HT-29 (cell line): ENCODE data around the gene ARL6IP4. TPM values are rescaled to one million over a fixed set of nuclear protein-coding genes. Genes with fewer than 3 reads are reported as not detected.

Experiments
- DNase-seq: peaks from one replicate; pipeline ENCODE4 v3.0.0-alpha.2; 2015; ENCODE audit warnings: low spot score
- total RNA-seq: library from RNA; depleted of rRNA; stranded (reverse); fragments of >200 nt; shearing (Covaris generic); gene quantifications from 2 replicates; pipeline ENCODE4 v1.2.3, GENCODE V29; 2014

ARL6IP4 gene
- total RNA-seq, 1 experiment from 2014 or later, result 184 TPM

DNA sequence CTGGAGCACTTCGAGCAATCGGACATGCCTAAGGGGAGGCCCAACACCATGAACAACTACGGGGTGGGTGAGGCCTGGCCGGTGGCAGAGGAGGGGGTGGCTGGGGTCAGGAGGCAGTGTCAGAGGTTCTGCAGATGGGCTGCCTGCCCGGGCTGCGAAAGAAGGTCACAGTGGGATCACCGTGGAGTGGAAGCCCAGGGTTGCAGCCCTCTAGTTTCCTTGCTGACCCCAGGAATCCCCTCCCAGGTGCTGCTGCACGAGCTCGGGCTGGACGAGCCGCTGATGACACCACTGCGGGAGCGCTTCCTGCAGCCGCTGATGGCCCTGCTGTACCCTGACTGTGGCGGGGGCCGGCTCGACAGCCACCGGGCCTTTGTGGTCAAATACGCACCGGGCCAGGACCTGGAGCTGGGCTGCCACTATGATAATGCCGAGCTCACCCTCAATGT, 1.9 kb upstream of the ARL6IP4 start:
- DNase-seq, result no peak

DNA sequence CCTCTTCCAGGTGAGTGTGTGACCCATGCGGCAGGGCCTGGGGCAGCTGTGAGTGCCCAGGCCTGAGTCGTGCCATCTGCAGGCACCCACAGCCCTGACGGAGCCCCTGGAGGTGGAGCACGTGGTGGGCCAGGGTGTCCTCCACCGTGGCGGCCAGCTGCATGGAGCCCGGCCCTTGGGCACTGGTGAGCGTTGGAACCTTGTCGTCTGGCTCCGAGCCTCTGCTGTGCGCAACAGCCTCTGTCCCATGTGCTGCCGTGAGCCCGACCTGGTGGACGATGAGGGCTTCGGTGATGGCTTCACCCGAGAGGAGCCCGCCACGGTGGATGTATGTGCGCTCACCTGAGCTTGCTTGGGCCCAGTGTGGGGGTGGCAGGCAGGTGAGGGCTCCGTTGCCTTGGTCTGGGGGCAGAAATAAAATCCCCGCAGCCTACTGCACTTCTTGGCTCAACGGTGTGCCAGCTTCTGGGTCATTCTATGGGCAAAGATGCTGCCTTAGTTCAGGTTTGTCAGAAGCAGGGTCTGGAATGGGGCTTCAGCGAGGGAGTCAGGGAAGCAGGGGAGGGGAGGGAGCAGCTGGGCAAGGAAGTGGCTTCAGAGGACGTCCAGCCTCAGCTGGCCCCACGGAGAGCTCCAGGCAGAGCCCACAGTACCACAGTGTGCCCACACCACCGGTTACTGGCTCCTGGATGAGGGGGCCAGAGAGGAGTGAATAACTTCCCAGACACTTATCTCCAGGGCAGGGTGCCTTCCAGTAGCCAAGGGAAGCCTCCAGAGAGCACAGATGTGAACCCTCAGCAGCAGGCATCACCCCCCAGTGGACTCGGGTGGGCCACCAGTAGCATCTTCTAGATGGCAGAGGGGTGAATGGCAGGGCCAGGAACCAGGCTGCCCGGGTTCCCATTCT, 1.2 kb upstream of the ARL6IP4 start:
- no peak for DNase-seq

DNA sequence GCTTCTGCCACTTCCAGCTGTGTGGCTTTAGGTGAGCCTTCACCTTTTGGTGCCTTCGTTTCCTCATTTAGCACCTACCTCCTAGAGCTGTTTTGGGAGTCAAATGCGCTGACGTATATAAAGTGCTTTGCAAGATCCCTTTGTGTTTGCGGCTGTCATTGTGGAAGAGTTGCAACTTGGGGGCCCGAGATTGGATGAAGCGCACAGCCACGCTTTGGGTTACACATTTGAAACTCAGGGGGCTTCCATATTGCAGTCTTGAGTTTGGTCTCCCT, 636 bp upstream of the ARL6IP4 start:
- peak; percentile 27 for DNase-seq

DNA sequence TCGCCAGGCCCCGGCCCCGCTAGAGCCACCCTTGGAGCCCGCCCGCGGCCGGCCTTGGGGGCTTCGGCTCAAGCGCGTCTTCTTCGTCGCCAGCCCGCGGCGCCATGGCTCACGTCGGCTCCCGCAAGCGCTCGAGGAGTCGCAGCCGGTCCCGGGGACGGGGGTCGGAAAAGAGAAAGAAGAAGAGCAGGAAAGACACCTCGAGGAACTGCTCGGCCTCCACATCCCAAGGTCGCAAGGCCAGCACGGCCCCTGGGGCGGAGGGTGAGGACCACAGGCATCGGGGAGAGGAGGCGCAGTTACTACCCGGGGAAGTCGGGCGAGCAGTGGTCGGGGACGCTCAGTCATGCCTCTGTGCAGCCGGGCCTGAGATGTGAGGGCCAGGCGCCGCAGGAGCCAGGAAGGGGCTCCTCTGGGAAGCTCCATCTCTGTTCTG, 573 bp downstream of the ARL6IP4 start:
- peak; percentile 37 for DNase-seq

DNA sequence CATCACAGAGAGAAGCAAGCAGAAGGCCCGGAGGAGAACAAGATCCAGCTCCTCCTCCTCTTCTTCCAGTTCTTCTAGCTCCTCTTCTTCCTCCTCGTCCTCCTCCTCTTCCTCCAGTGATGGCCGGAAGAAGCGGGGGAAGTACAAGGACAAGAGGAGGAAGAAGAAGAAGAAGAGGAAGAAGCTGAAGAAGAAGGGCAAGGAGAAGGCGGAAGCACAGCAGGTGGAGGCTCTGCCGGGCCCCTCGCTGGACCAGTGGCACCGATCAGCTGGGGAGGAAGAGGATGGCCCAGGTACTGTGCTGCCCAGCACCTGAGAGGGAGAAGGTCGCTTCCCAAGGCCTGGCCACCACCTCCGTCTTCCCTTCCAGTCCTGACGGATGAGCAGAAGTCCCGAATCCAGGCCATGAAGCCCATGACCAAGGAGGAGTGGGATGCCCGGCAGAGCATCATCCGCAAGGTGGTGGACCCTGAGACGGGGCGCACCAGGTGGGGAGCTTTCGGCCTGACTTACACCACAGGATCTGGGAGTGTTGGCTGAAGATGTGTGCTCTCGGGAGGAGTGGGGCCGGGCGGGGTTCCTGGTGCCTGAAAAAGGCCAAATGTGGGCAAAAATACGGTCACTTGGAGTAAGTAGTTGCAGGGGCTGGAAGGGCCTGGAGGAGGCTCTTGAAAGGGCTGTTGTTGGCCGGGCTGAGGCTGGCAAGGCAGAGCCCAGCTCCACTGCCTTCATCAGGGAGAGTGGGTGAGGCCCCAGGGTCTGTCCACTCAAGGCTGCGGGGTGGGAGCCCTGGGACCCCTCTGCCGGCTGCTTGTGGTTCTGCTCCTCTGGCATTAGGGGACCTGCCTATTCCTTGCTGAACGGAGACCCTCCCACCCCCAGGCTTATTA, 1.4 kb downstream of the ARL6IP4 start:
- no peak for DNase-seq

DNA sequence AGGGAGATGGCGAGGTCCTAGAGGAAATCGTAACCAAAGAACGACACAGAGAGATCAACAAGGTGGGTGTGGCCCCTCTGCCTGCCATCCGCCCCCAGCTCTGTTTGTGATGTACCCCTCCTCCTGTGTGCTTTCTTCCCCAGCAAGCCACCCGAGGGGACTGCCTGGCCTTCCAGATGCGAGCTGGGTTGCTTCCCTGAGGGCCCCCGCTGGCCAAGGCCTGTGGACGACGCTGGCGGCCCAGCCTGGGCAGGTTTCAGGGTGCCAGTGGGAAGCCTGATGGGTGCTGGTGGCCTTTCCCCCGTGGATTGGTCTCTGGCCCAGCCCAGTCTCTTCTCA, 2.0 kb downstream of the ARL6IP4 start:
- DNase-seq, result no peak

DNA sequence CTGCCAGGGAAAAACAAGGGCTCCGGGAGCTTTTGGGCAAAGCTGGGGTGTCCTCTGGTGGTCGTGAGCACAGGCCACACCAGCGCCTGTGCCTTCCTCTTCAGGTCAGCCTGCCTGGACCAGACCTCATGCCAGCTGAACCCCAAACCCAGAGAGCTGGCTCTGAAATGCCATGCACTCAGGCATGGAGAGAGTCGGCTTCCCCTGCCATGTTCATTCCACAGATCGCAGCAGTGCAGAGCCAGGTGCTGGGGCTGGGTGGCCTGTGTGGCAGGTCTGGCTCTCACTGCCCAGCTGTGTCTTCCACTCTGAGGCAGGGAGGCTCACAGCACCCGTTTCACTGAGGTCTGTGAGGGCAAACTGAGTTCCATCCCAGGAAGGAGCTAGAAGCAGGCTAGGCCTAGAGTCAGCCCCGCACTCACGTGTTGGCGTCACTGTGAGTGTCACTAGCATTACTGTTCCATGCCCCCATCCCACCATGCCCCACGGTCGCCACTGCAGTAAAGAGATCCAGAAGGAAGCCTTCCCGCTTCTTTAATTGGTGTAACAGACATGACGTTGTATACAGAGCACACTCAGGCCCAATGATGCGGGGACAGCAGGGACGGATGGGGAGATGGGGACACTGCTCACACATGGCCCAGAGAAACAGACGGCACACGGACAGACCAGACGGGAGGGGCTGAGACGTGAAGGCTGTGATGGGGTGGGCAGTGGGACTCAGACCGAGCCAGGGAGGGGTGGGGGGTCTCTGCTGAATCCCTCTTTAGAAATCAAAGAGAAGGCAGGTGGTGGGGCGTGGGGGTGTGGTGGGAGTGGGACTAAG, 2.7 kb downstream of the ARL6IP4 start:
- no peak for DNase-seq

DNA sequence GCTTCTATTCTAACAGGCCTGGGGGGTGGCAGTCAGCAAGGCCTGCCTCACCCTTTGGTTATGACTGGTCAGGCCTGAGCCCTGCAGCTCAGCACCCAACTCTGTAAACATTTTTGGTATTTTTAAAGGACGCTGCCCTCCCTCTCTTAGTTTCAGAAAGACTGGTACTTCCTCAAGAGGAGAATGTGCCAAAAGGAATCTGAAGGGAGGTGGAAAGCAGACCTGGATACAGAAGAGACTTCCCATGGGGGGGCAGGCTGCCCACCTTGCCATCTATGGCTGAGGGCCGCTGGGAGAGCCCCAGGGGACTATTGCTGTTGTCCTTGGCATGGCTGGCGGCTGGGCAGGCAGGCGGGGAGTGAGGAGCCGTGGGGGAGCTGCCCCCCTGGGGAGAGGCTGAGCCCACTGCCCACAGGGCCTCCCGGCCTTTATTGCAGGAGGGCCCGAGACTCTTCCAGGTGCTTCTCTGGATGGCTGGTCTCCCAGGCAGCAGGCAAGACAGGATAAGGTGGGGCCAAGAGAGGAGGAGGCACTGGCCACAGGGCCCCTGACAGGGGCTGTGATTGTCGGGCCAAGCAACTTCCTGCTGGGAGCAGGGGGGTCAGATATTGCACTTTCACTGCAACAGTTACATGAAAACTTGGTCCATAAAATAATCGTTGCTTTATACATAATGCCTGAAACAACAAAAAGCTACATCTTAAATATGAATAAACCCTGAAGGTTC, 3.5 kb downstream of the ARL6IP4 start:
- no peak for DNase-seq

DNA sequence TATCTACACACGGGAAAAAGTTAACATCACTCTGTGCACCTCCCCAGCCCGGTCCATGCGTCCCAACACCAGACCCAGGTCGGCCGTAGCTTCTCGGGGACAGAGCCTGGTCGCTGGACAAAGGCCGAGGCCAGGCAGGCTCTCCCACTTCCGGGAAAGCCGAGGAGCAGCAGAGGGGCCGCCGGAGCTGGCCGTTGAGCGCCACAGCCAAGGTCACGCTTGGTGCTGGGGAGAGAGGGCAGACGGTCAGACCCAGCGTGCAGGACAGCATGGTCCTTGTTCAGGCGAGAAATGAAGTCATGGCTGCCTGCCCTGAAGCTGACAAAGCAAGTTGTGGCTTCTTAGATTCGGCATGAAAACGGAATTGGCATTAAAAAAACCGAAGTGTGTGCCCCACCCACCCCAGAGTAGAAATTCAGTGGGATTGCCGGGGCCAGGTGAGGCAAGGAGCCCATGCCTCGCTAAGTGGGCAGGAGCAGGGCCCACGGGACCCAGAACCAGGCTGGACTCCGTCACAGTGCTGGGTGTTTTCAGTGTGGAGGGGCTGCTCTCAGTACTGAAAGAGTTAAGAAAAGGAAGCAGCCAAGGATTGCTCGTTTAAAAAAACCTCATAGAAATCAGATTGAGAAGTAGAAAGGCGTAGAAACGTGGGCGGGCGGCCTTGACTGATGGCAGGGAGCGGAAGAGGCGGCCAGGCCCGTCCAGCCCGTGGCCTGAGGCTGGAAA, 4.3 kb downstream of the ARL6IP4 start:
- no peak for DNase-seq

DNA sequence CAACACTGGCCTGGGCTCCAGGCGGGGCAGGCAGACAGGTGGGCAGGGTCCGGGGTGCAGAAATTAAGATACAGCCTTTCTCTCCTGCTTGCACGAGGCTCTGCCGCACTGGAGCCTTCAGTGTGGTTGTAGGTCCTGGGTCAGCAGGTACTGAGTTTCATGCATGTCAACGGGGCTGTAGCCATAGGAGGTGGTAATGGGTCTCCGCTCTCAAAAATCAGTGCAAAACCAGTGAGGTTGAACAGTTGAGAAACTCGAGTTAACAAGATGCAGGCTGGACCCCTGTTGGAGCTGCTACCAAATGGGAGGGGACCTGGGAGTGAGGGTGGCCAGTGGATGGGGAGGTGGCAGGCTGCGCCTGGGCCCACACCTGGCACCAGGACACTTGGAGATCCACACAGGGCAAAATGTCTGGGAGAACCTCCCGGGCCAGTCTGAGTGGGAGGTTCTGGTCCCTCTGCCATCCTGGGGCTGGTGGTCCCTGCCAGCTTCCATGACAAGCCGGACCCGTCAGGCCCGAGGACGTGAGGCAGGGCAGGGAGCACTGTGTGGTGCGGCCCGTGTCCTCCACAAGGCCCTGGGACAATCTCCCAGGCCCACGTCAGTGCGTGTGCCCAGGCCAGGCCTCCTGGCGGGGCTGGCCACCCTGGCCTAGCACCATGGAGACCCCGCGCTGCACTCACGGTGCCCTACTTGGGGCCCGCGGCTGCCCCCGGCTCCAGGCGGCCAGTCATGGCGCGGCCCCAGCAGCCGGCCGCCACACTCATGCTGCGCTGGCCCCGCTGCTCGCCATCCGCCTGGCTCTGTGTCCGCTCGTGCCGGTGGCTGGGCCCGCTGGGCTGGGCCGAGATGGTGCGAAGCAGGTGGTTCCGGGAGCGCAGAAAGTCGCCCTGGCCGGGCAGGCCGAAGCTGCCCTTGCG, 5.1 kb downstream of the ARL6IP4 start:
- no peak for DNase-seq

DNA sequence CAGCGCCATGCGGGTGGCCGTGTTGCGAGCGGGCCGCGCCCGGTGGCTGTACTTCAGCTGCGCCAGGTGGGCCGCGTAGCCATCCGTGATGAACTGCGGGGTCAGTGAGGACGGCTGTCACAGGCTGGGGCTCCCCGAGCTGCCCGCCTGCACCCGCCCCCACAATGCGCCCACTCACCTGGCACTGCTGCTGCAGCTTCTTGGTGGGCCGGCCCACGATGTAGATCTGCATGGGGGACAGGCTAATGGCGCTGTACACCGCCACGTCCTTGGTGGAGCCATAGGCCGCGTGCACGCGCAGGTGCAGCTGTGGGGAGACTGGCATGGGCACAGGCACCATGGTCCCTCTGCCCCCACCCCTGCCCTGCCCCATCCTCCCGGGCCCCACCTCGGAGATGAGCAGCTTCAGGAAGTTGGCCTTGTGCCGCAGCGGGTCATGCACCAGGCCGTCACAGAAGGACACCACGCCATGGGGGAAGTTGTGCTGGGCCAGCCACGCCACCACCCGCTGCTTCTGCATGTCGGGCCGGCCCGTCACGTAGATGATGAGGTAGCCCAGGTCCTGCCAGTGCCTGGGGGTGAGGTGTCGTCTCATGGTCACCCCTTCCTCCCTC, 5.9 kb downstream of the ARL6IP4 start:
- no peak for DNase-seq

DNA sequence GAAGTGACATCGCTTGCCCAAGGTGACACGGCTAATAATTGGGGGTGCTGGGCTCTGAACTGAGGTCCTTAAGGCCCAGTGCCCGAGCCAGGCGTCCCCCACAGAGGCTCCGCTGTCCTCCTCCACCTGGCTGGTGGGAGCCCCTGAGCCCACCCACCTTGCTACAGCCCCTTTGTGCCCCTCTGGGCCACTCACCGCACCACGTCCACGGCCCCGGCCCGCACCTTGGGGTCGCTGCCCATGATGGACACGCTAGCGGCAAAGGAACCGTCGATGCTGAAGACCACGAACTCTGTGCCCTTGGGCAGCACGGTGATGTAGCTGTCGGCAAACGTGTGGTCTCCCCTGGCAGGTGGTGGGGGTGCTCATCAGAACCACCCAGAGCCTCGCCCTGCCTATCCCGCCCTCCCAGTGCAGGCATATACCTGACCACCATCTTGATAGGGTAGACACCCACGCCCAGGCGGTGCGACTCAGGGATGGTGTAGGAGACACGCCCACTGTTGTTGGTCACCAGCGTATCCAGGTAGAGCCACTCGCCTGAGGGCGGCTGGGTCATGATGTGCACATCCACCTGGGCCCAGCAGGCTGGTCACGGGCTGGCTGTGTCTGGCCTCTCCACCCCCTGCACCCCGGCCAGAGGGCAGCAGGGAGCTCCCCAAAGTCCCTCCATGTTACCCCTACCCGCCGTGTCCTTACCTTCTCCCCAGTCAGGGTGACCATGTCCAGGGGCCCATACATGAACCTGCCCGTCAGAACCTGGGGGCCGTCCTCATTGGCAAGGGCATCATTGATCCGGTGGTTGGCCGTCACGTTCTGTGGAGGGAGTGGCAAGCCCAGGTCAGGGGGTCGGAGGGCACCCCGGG, 6.8 kb downstream of the ARL6IP4 start:
- DNase-seq, result no peak

DNA sequence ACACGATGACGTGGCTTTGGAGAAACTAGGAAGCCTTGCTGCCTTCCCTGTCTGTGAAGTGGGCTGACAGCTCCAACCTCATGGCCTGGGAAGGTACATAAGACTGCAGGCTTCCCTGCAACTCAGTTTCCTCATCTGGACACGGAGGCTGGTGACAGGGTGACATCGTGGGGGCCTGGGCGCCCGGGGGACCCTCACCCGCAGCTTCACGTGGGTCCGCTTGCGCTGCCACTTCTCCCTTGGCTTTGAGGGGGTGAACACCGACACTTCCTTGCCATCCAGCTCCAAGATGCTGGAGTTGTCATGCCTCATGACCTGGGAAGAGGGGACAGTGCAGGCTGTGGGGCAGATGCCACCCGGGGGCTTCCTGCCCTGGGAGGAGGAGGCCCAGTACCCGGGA, 7.6 kb downstream of the ARL6IP4 start:
- DNase-seq, result no peak

DNA sequence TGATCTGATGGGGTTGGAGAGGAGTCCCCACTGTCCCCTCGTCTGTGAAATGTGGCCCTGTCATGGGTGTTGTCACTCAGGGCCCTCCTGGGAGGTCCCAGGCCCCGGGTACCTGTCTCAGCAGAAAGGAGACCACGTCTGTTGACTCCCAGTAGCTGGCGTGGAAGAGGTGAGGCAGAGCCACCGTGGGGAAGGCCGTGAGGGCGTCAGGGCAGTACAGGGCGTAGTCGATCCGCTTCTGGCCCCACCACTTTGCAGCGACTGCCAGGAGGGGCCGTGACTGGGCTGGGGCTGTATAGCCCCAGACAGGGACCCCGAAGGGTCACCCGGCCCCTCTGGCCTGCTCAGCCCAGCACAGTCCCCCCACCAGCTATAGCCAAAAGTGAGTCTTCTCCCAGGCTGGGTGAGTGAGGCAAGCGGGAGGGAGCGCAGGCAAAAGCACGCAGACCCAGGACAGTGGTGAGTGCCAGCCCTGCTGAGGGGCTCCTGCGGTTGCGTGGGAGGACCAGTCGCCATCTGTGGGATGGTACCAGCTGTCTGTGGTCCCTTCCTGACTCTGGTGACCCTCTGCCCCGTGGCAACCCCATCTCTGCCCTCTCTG, 8.2 kb downstream of the ARL6IP4 start:
- DNase-seq, result no peak

DNA sequence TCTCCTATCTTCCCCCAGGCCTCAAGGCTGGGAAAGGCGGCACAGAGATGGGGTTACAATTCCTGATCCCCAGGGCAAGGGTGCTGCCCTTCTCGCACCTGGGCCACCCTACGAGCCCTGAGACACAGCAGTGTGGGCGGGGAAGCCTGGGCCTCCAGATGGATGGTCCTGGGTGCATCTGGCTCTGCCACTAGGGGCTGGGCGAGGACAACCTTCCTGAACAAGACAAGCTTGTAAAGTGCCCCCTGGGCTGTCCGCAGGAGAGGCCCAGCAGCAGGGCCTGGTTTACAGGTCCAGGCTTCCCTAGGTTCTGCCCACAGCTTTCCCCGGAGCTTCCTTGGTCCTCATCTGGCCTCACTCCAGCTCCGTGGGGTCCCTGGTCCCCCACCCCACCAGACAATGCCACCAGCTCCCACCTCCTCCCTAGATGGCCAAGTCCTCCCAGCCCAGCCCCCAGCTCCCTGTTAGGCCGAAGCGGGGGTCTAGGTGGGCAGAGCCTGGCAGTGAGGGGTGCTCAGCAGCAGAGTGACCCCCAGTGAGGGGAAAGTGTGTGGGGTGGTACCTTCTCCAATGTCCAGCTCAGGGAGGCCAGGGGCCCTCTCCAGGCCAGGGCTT, 8.9 kb downstream of the ARL6IP4 start:
- DNase-seq, result no peak

DNA sequence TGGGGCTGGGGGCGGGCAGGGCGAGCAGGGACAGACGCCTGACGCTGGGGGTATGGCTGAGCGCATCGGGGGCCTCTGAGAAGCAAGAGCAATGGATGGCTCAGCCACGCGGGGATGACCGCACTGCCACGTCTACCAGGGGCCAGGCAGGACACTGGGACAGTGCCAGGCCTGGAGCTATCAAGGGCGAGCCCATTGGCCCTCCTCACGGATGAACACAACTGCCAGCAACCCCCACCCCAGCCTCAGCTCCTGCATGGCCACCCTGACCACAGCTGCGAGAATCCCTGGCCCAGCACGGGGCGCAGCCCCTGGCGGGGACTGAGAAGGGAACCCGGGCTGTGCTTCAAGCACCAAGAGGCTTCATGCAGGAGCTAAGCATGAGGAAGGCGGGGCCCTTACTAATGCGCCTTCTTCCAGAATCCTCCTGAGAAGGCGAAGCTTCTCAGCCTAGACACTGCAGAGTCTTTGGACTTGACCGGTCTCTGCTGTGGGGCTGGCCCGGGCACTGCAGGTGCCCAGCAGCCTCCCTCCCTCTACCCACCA, 9.5 kb downstream of the ARL6IP4 start:
- DNase-seq, result no peak

DNA sequence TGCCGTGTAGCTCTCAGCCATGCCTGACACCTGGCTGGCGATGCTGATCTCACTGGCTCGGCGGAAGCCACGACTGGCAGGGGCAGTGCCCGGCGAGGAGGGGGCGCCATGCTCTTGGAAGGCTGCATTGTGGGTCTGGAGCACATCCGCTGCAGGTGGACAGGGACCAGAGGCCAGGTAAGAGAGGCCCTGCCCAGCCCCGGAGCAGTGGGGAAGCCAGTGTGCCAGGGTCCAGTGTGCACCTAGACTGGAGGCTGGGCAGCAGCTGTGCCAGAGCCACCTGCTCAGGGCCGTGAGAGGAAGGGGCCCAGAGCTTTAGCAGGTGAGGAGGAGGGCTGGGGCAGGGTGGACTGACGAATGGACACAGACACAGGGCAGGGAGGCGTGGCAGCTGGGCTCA, 10.1 kb downstream of the ARL6IP4 start:
- no peak for DNase-seq
